ENCODE data around the gene NUP210L. TPM values are rescaled to one million over a fixed set of nuclear protein-coding genes. Genes with fewer than 3 reads are reported as not detected.

The NUP210L gene
- total RNA-seq, 2 donors from 2014 or later, result 0.07 to 0.11 TPM

DNA sequence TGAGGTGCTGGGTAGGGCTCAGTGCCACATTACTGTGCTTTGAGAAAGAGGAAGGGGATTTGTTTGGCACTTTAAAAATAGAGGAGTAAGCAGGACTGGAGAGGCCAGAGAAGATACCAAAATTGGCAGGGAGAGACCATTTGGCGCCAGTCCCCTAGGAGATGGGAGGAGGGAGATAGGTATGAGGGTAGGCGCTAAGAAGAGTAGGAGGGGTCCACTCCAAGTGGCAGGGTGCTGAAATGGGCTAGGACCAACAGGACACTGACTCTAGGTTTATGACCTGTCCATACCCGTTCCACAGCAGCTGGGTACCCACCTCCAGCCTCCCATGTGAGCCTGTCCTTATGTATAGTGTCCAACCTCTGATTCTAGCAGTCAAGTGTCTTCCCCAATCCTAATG is 195.4 kb downstream of the NUP210L start:
- no peak overlapping the region for H3K4me3 Mint-ChIP-seq
- Histone ChIP-seq H3K4me3 (ENCODE audit: low read length) (no peak overlapping the region), H3K9ac (ENCODE audit: extremely low read depth, low read length, poor library complexity, severe bottlenecking) (no peak overlapping the region), H3K4me1 (ENCODE audit: control insufficient read depth, insufficient read depth, low read length) (no peaks in the 10 kb centered on the region), H3K27ac (ENCODE audit: low read depth, low read length) (no peak overlapping the region), H3K36me3 (ENCODE audit: control insufficient read depth, insufficient read depth, low read length) (peaks cover 19% of the 10 kb centered on the region), H3K27me3 (ENCODE audit: control insufficient read depth, insufficient read depth, low read length, poor library complexity, severe bottlenecking) (no peaks in the 10 kb centered on the region), H3K9me3 (ENCODE audit: control insufficient read depth, low read length) (no peaks in the 10 kb centered on the region)
- 80 to 85% methylated on average over 3 of the region's 3 CpGs for WGBS, 2 experiments (ENCODE audit: insufficient coverage in 1 of 2, insufficient read length in 1 of 2)
- no peaks in the 10 kb centered on the region for H3K9me3 Mint-ChIP-seq
- H3K27me3 Mint-ChIP-seq (ENCODE audit: insufficient read depth), result no peaks in the 10 kb centered on the region
- TF ChIP-seq, protein P1, sequence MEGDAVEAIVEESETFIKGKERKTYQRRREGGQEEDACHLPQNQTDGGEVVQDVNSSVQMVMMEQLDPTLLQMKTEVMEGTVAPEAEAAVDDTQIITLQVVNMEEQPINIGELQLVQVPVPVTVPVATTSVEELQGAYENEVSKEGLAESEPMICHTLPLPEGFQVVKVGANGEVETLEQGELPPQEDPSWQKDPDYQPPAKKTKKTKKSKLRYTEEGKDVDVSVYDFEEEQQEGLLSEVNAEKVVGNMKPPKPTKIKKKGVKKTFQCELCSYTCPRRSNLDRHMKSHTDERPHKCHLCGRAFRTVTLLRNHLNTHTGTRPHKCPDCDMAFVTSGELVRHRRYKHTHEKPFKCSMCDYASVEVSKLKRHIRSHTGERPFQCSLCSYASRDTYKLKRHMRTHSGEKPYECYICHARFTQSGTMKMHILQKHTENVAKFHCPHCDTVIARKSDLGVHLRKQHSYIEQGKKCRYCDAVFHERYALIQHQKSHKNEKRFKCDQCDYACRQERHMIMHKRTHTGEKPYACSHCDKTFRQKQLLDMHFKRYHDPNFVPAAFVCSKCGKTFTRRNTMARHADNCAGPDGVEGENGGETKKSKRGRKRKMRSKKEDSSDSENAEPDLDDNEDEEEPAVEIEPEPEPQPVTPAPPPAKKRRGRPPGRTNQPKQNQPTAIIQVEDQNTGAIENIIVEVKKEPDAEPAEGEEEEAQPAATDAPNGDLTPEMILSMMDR (conservative IDR thresholded peaks at IDR 0.05), result no peak
- DNase-seq, result peak; percentile 54
- peaks cover 35% of the 10 kb centered on the region for H3K4me1 Mint-ChIP-seq
- peaks cover 23% of the 10 kb centered on the region for H3K36me3 Mint-ChIP-seq (ENCODE audit: low read depth)
- no peak overlapping the region for H3K27ac Mint-ChIP-seq

DNA sequence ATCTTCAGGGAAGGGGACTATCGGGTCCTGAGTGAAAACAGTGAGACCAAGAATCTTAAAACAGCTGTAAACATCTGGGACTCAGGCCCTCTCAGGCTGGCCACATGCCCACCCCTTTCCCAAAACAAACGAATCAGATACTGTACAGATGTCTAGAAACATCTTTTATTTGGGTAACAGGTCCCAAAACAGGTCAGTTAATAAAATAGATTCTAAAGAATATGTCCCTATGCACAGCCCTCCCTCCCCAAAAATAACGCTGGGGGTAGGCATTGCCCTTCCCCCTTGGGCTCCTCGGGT is 196.0 kb downstream of the NUP210L start:
- TF ChIP-seq, protein P1 (conservative IDR thresholded peaks at IDR 0.05), result no peak
- H3K4me3 ChIP-seq (ENCODE audit: low read length), result no peak overlapping the region
- peak overlapping the region; percentile 96 for H3K27ac Mint-ChIP-seq
- no peak for DNase-seq
- H3K9me3 Mint-ChIP-seq, result no peaks in the 10 kb centered on the region
- no peaks in the 10 kb centered on the region for H3K27me3 ChIP-seq (ENCODE audit: control insufficient read depth, insufficient read depth, low read length, poor library complexity, severe bottlenecking)
- peaks cover 35% of the 10 kb centered on the region for H3K4me1 Mint-ChIP-seq
- H3K9ac ChIP-seq (ENCODE audit: extremely low read depth, low read length, poor library complexity, severe bottlenecking), result no peak overlapping the region
- peak overlapping the region; percentile 98 for H3K4me3 Mint-ChIP-seq
- no peak overlapping the region for H3K27ac ChIP-seq (ENCODE audit: low read depth, low read length)
- no peaks in the 10 kb centered on the region for H3K9me3 ChIP-seq (ENCODE audit: control insufficient read depth, low read length)
- H3K4me1 ChIP-seq (ENCODE audit: control insufficient read depth, insufficient read depth, low read length), result no peaks in the 10 kb centered on the region
- peaks cover 19% of the 10 kb centered on the region for H3K36me3 ChIP-seq (ENCODE audit: control insufficient read depth, insufficient read depth, low read length)
- WGBS, 2 experiments (ENCODE audit: insufficient coverage in 1 of 2, insufficient read length in 1 of 2), result 61 to 77% methylated on average over 3 to 4 of the region's 4 CpGs
- no peaks in the 10 kb centered on the region for H3K27me3 Mint-ChIP-seq (ENCODE audit: insufficient read depth)
- H3K36me3 Mint-ChIP-seq (ENCODE audit: low read depth), result peaks cover 23% of the 10 kb centered on the region

DNA sequence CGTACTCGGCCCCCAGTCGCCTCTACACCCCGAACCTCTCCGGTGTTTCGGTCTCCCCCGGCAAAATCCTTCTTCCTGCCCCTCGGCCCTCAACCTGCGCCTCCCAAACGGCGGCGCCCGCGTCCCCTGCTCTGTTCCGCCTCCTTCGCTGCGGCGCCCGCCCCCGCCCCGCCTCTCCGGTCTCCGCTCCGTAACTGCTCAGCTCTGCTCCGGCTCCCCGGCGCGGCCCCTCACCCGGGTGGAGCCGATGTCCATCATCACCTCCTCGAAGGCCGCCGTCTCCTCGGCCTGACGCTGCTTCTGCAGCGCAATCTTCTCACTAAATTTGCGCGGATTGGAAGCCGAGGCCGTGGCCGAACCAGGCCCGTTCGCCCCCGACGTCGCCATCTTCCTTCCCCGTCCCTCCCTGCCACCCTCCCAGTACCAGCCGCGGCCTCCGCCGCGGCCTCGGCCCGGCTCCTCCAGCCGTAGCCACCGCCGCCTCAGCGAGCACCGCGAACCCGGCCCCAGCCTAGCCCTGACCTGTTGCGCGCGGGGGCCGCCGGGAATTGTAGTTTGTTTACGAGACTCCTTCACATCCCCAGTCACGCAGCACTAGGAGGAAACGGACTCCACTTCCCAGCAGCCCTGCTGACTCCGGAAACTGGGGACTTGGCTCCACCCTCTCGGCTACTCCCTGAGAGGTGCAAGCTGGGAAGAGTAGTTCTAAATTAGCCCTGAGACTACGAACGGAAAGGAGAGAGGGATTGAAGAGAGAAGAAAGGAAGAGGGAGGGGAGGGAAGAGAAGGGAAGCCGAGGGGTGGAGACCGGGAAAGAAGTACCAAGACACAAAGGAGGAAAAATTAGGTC is 196.5 kb downstream of the NUP210L start, which contains the start of gene CRTC2:
Gene CRTC2 (minus strand): TSS at position 502 of the 850 bp plus-strand sequence. CDS start 115 bp downstream, at position 387.
- 0% methylated on average over 17 to 74 of the region's 75 CpGs for WGBS, 2 experiments (ENCODE audit: insufficient coverage in 1 of 2, insufficient read length in 1 of 2)
- peak; percentile 99 for DNase-seq
- Mint-ChIP-seq H3K9me3 (no peaks in the 10 kb centered on the region), H3K27ac (peak within 1 kb of the TSS; percentile 96), H3K4me3 (peak within 1 kb of the TSS; percentile 98), H3K27me3 (ENCODE audit: insufficient read depth) (no peaks in the 10 kb centered on the region), H3K36me3 (ENCODE audit: low read depth) (peaks cover 25% of the 10 kb centered on the region), H3K4me1 (peaks cover 33% of the 10 kb centered on the region)
- Histone ChIP-seq H3K27ac (ENCODE audit: low read depth, low read length) (peak within 1 kb of the TSS; percentile 63), H3K9ac (ENCODE audit: extremely low read depth, low read length, poor library complexity, severe bottlenecking) (peak within 1 kb of the TSS; percentile 77), H3K4me1 (ENCODE audit: control insufficient read depth, insufficient read depth, low read length) (no peaks in the 10 kb centered on the region), H3K9me3 (ENCODE audit: control insufficient read depth, low read length) (no peaks in the 10 kb centered on the region), H3K4me3 (ENCODE audit: low read length) (peak within 1 kb of the TSS; percentile 98), H3K27me3 (ENCODE audit: control insufficient read depth, insufficient read depth, low read length, poor library complexity, severe bottlenecking) (no peaks in the 10 kb centered on the region), H3K36me3 (ENCODE audit: control insufficient read depth, insufficient read depth, low read length) (peaks cover 19% of the 10 kb centered on the region)
- TF ChIP-seq, protein P1 (conservative IDR thresholded peaks at IDR 0.05), result no peak

Data from endodermal cell (in vitro differentiated cells).